GM12878 (cell line): ENCODE measurements around the gene COL23A1. TPM values are rescaled to one million over a fixed set of nuclear protein-coding genes. Genes with fewer than 3 reads are reported as not detected.
A peak's percentile ranks its signal among the peaks of the same experiment; 100 is the strongest.

Source experiments
- ATAC-seq: fragments of 200-7000 bp; cut with Tn5 transposase; 3 replicates; pipeline ENCODE4 v1.9.1; 2020; ENCODE audit warnings: mild to moderate bottlenecking, moderate library complexity
- BruUV-seq: library from RNA; stranded (reverse); fragments of 400-500 nt; replicated peaks from 2 replicates; lab custom pipeline; 2021; lab: Mats Ljungman, UMichigan
- CTCF ChIA-PET: fragments of 300-600 bp; sonication (Branson Sonifier 250); formaldehyde crosslinking; extraction: SDS; loops from one replicate; lab custom pipeline; 2021; ENCODE audit warnings: inconsistent platforms; lab: Yijun Ruan, JAX
- POLR2A ChIA-PET: fragments of 350-600 bp; formaldehyde crosslinking; extraction: SDS; loops from one replicate; lab custom pipeline; 2021; ENCODE audit warnings: inconsistent platforms; lab: Charles Lee
- RAD21 ChIA-PET: fragments of 300-600 bp; sonication (Branson Sonifier 250); formaldehyde crosslinking; loops from one replicate; lab custom pipeline; 2023; ENCODE audit warnings: antibody characterized with exemption; ENCODE audit not compliant: unreplicated experiment; lab: Charles Lee
- SMC1A ChIA-PET: fragments of 300-600 bp; sonication (Branson Sonifier 250); formaldehyde crosslinking; loops from one replicate; lab custom pipeline; 2023; ENCODE audit not compliant: unreplicated experiment, uncharacterized antibody; lab: Charles Lee
- DNase-seq: peaks from one replicate; pipeline ENCODE4 v3.0.0-alpha.2; 2011; ENCODE audit warnings: low read depth, low spot score
- FAIRE-seq: peaks from 3 replicates; lab custom pipeline; 2011; peaks lifted over from hg19 to GRCh38; lab: Jason Lieb, UNC
- H2AFZ ChIP-seq: 2 replicates; pipeline ENCODE4 v1.6.0; 2011; ENCODE audit warnings: low read depth, low read length, control low read depth; ENCODE audit not compliant: control insufficient read depth
- H3K27ac ChIP-seq: 2 replicates; pipeline ENCODE4 v1.5.1; 2011; ENCODE audit warnings: control low read depth; ENCODE audit not compliant: control insufficient read depth, insufficient read depth
- H3K27me3 ChIP-seq, 2 experiments: replicated peaks in 1 of 2; 2 replicates each; pipeline versions ENCODE4 v1.6.0 to v1.6.1; 2011; ENCODE audit warnings: low read length in 1 of 2; ENCODE audit not compliant: control insufficient read depth in 2 of 2, insufficient read depth in 2 of 2
- H3K36me3 ChIP-seq, 2 experiments: 2 replicates each; pipeline ENCODE4 v1.5.1; 2011; ENCODE audit warnings: low read length in 1 of 2; ENCODE audit not compliant: control insufficient read depth in 2 of 2, insufficient read depth in 2 of 2
- H3K4me1 ChIP-seq: 2 replicates; pipeline ENCODE4 v1.6.1; 2011; ENCODE audit warnings: mild to moderate bottlenecking, low read length, moderate library complexity, mixed read lengths; ENCODE audit not compliant: control insufficient read depth, insufficient read depth
- H3K4me2 ChIP-seq: 2 replicates; pipeline ENCODE4 v1.6.0; 2011; ENCODE audit warnings: control low read depth; ENCODE audit not compliant: control insufficient read depth, insufficient read depth
- H3K4me3 ChIP-seq: fragments of 200-600 bp; sonication (generic); 2 replicates; pipeline ENCODE4 v1.5.1; 2016
- H3K79me2 ChIP-seq: 2 replicates; pipeline ENCODE4 v1.6.0; 2011; ENCODE audit warnings: low read length; ENCODE audit not compliant: control insufficient read depth, insufficient read depth
- H3K9ac ChIP-seq: 2 replicates; pipeline ENCODE4 v1.8.0; 2011; ENCODE audit warnings: low read length, control low read depth, mixed read lengths; ENCODE audit not compliant: control insufficient read depth, insufficient read depth
- H3K9me3 ChIP-seq: replicated peaks from 3 replicates; pipeline ENCODE4 v1.5.1; 2011; ENCODE audit warnings: mild to moderate bottlenecking, low read length; ENCODE audit not compliant: control insufficient read depth, insufficient read depth
- H4K20me1 ChIP-seq: 2 replicates; pipeline ENCODE4 v1.6.0; 2011; ENCODE audit not compliant: control insufficient read depth, insufficient read depth
- BACH1 ChIP-seq: fragments of 450-650 bp; IDR thresholded peaks from 2 replicates; pipeline ENCODE4 v1.6.1; 2017; ENCODE audit warnings: mild to moderate bottlenecking, borderline replicate concordance
- EED ChIP-seq: sonication (generic); IDR thresholded peaks from 2 replicates; pipeline ENCODE4 v1.6.1; 2016; ENCODE audit warnings: antibody characterized with exemption, low read depth
- GATAD2B ChIP-seq: fragments of 450-650 bp; conservative IDR thresholded peaks from 2 replicates; pipeline ENCODE4 v1.6.1; 2017; ENCODE audit warnings: low read depth, mild to moderate bottlenecking, moderate library complexity
- NBN ChIP-seq: fragments of 450-650 bp; IDR thresholded peaks from 2 replicates; pipeline ENCODE4 v1.6.1; 2016
- POLR2A ChIP-seq: IDR thresholded peaks from 2 replicates; pipeline ENCODE4 v1.6.1; 2011; ENCODE audit warnings: low read depth, mild to moderate bottlenecking, low read length
- STAT1 ChIP-seq: fragments of 450-650 bp; conservative IDR thresholded peaks from 2 replicates; pipeline ENCODE4 v1.6.1; 2014; ENCODE audit warnings: antibody characterized with exemption, mild to moderate bottlenecking
- WGBS: methylation state at CpG from one replicate; pipeline ENCODE4 v1.1.6; 2016; ENCODE audit warnings: low lambda C conversion rate; ENCODE audit not compliant: insufficient replicate concordance, insufficient coverage; ENCODE audit errors: missing lambda C conversion rate; 5-methylcytosine and 5-hydroxymethylcytosine counted together
- in situ Hi-C: fragments of 300-500 bp; cut with MboI; formaldehyde crosslinking; loops from 9 replicates; pipeline ENCODE4 v1.14.3; 2018; ENCODE audit warnings: mixed read lengths
- intact Hi-C: fragments of 100-400 bp; cut with micrococcal nuclease; formaldehyde crosslinking; loops from one replicate; pipeline ENCODE4 v1.14.2; 2022; ENCODE audit not compliant: unreplicated experiment
- polyA plus RNA-seq, 11 experiments: library from polyadenylated mRNA; depleted of rRNA in 4 of 11; unstranded in 6 of 11; stranded (reverse) in 5 of 11; fragments of >200 nt; fragmentation: Nextera tagmentation in 4 of 11; fragmentation: Illumina TruSeq in 1 of 11; extraction: Ambion mirVana in 4 of 11; extraction: Trizol in 1 of 11; gene quantifications; 1 replicate in 1 of 11; 2 replicates in 10 of 11; pipeline versions ENCODE4 v1.2.1 to v1.2.3, GENCODE V29; 2011 to 2016; ENCODE audit warnings: inconsistent platforms in 2 of 11, missing spikeins in 2 of 11, low read depth in 1 of 11
- total RNA-seq, 4 experiments: library from RNA; depleted of rRNA in 3 of 4; stranded (reverse); fragments of >200 nt in 3 of 4; fragmentation: Illumina TruSeq in 1 of 4; extraction: Trizol in 1 of 4; gene quantifications; 2 replicates each; pipeline versions ENCODE4 v1.2.1 to v1.2.3, GENCODE V29; 2013 to 2021
- TF ChIP-seq, protein P1 (sequence below): IDR thresholded peaks from 2 replicates; pipeline ENCODE4 v1.6.1; 2012; ENCODE audit warnings: improper control_type of control experiment, low read depth, low read length; ENCODE audit not compliant: insufficient replicate concordance
- TF ChIP-seq, protein P2 (sequence below): fragments of 450-650 bp; IDR thresholded peaks from 2 replicates; pipeline ENCODE4 v1.6.1; 2017; ENCODE audit warnings: low read depth, mild to moderate bottlenecking, moderate library complexity

COL23A1 gene
- total and polyA plus RNA-seq, 10 of the 15 experiments (the other 5 are each of a cell fraction or from before 2014, with no cell fraction given): 0.03 to 0.83 (median 0.09) TPM; not detected in 5

DNA sequence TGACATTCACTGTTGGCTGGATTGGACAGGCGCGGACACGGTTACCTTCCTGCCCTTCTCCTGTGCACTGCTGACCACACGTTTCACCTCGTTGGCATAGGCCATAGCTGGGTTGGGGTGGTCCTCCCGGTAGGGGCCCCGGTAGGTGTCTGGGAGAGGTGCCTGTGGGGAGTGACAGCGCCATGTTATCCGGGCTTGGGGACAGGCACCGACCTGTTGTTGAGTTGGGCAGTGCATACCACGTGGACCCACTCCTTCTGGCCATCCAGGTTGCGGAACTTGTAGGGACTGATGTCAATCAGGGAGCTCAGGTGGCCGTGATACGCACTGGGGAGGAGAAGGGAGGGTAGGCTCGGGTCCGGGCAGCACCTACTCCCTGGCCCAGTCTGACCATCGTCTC, 365.8 kb downstream of the COL23A1 start (continued):
- TF ChIP-seq, protein P1, sequence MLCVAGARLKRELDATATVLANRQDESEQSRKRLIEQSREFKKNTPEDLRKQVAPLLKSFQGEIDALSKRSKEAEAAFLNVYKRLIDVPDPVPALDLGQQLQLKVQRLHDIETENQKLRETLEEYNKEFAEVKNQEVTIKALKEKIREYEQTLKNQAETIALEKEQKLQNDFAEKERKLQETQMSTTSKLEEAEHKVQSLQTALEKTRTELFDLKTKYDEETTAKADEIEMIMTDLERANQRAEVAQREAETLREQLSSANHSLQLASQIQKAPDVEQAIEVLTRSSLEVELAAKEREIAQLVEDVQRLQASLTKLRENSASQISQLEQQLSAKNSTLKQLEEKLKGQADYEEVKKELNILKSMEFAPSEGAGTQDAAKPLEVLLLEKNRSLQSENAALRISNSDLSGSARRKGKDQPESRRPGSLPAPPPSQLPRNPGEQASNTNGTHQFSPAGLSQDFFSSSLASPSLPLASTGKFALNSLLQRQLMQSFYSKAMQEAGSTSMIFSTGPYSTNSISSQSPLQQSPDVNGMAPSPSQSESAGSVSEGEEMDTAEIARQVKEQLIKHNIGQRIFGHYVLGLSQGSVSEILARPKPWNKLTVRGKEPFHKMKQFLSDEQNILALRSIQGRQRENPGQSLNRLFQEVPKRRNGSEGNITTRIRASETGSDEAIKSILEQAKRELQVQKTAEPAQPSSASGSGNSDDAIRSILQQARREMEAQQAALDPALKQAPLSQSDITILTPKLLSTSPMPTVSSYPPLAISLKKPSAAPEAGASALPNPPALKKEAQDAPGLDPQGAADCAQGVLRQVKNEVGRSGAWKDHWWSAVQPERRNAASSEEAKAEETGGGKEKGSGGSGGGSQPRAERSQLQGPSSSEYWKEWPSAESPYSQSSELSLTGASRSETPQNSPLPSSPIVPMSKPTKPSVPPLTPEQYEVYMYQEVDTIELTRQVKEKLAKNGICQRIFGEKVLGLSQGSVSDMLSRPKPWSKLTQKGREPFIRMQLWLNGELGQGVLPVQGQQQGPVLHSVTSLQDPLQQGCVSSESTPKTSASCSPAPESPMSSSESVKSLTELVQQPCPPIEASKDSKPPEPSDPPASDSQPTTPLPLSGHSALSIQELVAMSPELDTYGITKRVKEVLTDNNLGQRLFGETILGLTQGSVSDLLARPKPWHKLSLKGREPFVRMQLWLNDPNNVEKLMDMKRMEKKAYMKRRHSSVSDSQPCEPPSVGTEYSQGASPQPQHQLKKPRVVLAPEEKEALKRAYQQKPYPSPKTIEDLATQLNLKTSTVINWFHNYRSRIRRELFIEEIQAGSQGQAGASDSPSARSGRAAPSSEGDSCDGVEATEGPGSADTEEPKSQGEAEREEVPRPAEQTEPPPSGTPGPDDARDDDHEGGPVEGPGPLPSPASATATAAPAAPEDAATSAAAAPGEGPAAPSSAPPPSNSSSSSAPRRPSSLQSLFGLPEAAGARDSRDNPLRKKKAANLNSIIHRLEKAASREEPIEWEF: no peak
- TF ChIP-seq EED (no peak), GATAD2B (no peak), NBN (no peak)
- TF ChIP-seq, all 136 proteins: peak for 0

DNA sequence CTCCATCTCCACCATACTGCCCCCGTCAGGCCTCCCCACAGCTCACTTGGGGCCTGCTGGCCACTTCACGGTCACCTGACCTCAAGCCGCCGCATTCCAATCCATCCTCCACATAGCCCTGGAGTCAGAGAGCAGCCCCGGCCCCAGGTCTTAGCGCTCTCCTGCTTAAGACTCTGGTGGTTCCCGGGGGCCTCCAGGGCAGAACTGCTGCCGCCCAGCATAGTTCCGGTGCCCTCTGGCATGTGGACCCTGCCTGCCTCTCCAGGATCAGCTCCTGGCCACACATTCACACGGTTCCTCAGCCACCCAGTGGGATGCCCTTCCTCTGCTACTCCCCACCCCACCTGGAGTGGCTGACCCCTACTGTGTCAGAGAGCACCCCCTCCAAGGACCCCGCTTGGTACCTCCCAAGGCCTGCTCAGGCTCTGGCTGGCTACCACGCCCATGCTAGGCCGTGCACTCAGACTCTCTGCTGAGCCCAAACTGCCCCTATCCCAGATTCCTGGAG, 366.3 kb downstream of the COL23A1 start:
- H3K4me3 ChIP-seq: no peak overlapping the region
- POLR2A ChIA-PET: no interaction called here
- no peak overlapping the region for H3K9ac ChIP-seq
- RAD21 ChIA-PET: no interaction called here
- H3K9me3 ChIP-seq: no peaks in the 10 kb centered on the region
- TF ChIP-seq STAT1 (no peak), POLR2A (peak; percentile 48; the same call in 1 of the 2 replicates), BACH1 (no peak)
- TF ChIP-seq, protein P2, sequence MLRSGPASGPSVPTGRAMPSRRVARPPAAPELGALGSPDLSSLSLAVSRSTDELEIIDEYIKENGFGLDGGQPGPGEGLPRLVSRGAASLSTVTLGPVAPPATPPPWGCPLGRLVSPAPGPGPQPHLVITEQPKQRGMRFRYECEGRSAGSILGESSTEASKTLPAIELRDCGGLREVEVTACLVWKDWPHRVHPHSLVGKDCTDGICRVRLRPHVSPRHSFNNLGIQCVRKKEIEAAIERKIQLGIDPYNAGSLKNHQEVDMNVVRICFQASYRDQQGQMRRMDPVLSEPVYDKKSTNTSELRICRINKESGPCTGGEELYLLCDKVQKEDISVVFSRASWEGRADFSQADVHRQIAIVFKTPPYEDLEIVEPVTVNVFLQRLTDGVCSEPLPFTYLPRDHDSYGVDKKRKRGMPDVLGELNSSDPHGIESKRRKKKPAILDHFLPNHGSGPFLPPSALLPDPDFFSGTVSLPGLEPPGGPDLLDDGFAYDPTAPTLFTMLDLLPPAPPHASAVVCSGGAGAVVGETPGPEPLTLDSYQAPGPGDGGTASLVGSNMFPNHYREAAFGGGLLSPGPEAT: no peak
- H3K27ac ChIP-seq: no peak overlapping the region
- H4K20me1 ChIP-seq: no peaks in the 10 kb centered on the region
- FAIRE-seq (no peak), DNase-seq (no peak), ATAC-seq (no peak)
- no peak overlapping the region for H3K4me2 ChIP-seq
- CTCF ChIA-PET: no interaction called here
- intact Hi-C loops: no loop called here
- peaks cover 2 to 16% of the 10 kb centered on the region in 2 experiments; a peak in 3 of 4 replicates for H3K36me3 ChIP-seq
- SMC1A ChIA-PET: no interaction called here
- no peaks in the 10 kb centered on the region; the same call in none of the 2 replicates for H3K79me2 ChIP-seq
- no peak overlapping the region for H2AFZ ChIP-seq
- WGBS: 97% methylated on average over 13 of the region's 13 CpGs
- in situ Hi-C loops: no loop called here
- H3K4me1 ChIP-seq: no peaks in the 10 kb centered on the region
- no TSS peak for BruUV-seq
- H3K27me3 ChIP-seq: no peaks in the 10 kb centered on the region
